ENCODE measurements around the gene CABP2.

CABP2 gene

DNA sequence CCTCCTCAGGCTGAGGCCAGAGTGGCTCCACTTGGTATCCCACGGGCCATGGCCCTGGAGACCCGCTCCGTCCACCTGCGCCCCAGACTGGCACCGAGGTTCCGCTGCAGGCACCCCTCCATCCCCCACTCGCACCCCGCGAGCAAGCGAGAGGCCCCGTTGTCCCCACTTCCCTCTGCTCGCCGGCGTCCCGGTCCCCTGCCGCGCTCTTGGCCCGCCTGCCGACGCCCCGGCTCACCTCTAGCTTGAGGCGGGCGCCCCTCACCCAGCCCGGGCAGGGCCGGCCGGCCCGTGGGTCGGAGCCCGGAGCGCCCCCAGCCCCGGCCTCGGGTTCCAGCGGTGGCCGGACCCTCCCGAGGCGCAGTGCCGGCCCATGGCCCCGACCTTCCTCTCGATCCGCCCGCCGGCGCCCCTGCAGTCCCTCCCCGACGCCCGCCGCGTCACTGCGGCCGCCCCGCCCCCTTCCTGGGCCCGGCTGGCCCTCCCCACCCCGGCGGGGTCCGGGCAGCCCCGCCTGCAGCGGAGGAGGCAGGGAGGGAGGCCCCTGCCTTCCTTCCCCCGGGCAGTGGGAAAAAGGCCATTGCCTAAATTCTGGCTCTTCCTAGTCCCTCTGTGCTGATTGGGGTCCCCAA lies 18.2 kb downstream of the CABP2 start, which contains the start of gene PITPNM1 (continued):
- TF ChIP-seq, protein P1, sequence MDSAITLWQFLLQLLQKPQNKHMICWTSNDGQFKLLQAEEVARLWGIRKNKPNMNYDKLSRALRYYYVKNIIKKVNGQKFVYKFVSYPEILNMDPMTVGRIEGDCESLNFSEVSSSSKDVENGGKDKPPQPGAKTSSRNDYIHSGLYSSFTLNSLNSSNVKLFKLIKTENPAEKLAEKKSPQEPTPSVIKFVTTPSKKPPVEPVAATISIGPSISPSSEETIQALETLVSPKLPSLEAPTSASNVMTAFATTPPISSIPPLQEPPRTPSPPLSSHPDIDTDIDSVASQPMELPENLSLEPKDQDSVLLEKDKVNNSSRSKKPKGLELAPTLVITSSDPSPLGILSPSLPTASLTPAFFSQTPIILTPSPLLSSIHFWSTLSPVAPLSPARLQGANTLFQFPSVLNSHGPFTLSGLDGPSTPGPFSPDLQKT (IDR thresholded peaks at IDR 0.05; ENCODE audit: borderline replicate concordance, low read depth, low read length) = no peak
- no peak for TF ChIP-seq ZNF571 (tag by site-specific recombination; IDR thresholded peaks at IDR 0.05)
- TF ChIP-seq YY2 (tag by site-specific recombination; IDR thresholded peaks at IDR 0.05) = no peak
- no peak for TF ChIP-seq HOXA7 (CRISPR knock-in tag; IDR thresholded peaks at IDR 0.05; ENCODE audit: borderline replicate concordance)
- TF ChIP-seq ZFHX2 (tag by site-specific recombination; conservative IDR thresholded peaks at IDR 0.05) = no peak
- TF ChIP-seq, protein P2, sequence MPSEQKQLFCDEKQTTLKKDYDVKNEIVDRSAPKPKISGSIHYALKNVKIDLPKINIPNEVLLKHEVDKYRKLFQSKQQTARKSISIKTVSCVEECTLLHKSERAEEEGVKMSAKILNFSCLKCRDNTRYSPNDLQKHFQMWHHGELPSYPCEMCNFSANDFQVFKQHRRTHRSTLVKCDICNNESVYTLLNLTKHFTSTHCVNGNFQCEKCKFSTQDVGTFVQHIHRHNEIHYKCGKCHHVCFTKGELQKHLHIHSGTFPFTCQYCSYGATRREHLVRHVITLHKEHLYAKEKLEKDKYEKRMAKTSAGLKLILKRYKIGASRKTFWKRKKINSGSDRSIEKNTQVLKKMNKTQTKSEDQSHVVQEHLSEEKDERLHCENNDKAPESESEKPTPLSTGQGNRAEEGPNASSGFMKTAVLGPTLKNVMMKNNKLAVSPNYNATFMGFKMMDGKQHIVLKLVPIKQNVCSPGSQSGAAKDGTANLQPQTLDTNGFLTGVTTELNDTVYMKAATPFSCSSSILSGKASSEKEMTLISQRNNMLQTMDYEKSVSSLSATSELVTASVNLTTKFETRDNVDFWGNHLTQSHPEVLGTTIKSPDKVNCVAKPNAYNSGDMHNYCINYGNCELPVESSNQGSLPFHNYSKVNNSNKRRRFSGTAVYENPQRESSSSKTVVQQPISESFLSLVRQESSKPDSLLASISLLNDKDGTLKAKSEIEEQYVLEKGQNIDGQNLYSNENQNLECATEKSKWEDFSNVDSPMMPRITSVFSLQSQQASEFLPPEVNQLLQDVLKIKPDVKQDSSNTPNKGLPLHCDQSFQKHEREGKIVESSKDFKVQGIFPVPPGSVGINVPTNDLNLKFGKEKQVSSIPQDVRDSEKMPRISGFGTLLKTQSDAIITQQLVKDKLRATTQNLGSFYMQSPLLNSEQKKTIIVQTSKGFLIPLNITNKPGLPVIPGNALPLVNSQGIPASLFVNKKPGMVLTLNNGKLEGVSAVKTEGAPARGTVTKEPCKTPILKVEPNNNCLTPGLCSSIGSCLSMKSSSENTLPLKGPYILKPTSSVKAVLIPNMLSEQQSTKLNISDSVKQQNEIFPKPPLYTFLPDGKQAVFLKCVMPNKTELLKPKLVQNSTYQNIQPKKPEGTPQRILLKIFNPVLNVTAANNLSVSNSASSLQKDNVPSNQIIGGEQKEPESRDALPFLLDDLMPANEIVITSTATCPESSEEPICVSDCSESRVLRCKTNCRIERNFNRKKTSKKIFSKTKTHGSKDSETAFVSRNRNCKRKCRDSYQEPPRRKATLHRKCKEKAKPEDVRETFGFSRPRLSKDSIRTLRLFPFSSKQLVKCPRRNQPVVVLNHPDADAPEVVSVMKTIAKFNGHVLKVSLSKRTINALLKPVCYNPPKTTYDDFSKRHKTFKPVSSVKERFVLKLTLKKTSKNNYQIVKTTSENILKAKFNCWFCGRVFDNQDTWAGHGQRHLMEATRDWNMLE (tag by site-specific recombination; conservative IDR thresholded peaks at IDR 0.05; ENCODE audit: low read depth) = no peak
- TF ChIP-seq ZEB2 (tag by site-specific recombination; IDR thresholded peaks at IDR 0.05) = no peak
- no peak for TF ChIP-seq ZNF596 (tag by site-specific recombination; IDR thresholded peaks at IDR 0.05)
- no peak for TF ChIP-seq ZNF76 (tag by site-specific recombination; IDR thresholded peaks at IDR 0.05; ENCODE audit: borderline replicate concordance, low read depth)
- 0 out of 2 replicates have a peak, but pooled peaks have one; percentile 3 for TF ChIP-seq GLIS1 (tag by site-specific recombination; IDR thresholded peaks at IDR 0.05)
- no peak for TF ChIP-seq ZNF670 (tag by site-specific recombination; IDR thresholded peaks at IDR 0.05; ENCODE audit: low read depth)
- no peak for TF ChIP-seq ZNF48 (tag by site-specific recombination; IDR thresholded peaks at IDR 0.05)
- TF ChIP-seq, protein P3, sequence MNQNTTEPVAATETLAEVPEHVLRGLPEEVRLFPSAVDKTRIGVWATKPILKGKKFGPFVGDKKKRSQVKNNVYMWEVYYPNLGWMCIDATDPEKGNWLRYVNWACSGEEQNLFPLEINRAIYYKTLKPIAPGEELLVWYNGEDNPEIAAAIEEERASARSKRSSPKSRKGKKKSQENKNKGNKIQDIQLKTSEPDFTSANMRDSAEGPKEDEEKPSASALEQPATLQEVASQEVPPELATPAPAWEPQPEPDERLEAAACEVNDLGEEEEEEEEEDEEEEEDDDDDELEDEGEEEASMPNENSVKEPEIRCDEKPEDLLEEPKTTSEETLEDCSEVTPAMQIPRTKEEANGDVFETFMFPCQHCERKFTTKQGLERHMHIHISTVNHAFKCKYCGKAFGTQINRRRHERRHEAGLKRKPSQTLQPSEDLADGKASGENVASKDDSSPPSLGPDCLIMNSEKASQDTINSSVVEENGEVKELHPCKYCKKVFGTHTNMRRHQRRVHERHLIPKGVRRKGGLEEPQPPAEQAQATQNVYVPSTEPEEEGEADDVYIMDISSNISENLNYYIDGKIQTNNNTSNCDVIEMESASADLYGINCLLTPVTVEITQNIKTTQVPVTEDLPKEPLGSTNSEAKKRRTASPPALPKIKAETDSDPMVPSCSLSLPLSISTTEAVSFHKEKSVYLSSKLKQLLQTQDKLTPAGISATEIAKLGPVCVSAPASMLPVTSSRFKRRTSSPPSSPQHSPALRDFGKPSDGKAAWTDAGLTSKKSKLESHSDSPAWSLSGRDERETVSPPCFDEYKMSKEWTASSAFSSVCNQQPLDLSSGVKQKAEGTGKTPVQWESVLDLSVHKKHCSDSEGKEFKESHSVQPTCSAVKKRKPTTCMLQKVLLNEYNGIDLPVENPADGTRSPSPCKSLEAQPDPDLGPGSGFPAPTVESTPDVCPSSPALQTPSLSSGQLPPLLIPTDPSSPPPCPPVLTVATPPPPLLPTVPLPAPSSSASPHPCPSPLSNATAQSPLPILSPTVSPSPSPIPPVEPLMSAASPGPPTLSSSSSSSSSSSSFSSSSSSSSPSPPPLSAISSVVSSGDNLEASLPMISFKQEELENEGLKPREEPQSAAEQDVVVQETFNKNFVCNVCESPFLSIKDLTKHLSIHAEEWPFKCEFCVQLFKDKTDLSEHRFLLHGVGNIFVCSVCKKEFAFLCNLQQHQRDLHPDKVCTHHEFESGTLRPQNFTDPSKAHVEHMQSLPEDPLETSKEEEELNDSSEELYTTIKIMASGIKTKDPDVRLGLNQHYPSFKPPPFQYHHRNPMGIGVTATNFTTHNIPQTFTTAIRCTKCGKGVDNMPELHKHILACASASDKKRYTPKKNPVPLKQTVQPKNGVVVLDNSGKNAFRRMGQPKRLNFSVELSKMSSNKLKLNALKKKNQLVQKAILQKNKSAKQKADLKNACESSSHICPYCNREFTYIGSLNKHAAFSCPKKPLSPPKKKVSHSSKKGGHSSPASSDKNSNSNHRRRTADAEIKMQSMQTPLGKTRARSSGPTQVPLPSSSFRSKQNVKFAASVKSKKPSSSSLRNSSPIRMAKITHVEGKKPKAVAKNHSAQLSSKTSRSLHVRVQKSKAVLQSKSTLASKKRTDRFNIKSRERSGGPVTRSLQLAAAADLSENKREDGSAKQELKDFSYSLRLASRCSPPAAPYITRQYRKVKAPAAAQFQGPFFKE (tag by site-specific recombination; IDR thresholded peaks at IDR 0.05; ENCODE audit: borderline replicate concordance) = no peak
- no peak for TF ChIP-seq ZFP37 (tag by site-specific recombination; IDR thresholded peaks at IDR 0.05)
- 0 out of 2 replicates have a peak, but pooled peaks have one; percentile 14 for TF ChIP-seq ZXDB (tag by site-specific recombination; IDR thresholded peaks at IDR 0.05)
- TF ChIP-seq, protein P4, sequence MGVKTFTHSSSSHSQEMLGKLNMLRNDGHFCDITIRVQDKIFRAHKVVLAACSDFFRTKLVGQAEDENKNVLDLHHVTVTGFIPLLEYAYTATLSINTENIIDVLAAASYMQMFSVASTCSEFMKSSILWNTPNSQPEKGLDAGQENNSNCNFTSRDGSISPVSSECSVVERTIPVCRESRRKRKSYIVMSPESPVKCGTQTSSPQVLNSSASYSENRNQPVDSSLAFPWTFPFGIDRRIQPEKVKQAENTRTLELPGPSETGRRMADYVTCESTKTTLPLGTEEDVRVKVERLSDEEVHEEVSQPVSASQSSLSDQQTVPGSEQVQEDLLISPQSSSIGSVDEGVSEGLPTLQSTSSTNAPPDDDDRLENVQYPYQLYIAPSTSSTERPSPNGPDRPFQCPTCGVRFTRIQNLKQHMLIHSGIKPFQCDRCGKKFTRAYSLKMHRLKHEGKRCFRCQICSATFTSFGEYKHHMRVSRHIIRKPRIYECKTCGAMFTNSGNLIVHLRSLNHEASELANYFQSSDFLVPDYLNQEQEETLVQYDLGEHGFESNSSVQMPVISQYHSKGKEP (tag by site-specific recombination; IDR thresholded peaks at IDR 0.05) = no peak
- no peak for TF ChIP-seq ZNF19 (tag by site-specific recombination; IDR thresholded peaks at IDR 0.05; ENCODE audit: low read depth)
- TF ChIP-seq, protein P5, sequence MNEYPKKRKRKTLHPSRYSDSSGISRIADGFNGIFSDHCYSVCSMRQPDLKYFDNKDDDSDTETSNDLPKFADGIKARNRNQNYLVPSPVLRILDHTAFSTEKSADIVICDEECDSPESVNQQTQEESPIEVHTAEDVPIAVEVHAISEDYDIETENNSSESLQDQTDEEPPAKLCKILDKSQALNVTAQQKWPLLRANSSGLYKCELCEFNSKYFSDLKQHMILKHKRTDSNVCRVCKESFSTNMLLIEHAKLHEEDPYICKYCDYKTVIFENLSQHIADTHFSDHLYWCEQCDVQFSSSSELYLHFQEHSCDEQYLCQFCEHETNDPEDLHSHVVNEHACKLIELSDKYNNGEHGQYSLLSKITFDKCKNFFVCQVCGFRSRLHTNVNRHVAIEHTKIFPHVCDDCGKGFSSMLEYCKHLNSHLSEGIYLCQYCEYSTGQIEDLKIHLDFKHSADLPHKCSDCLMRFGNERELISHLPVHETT (tag by site-specific recombination; IDR thresholded peaks at IDR 0.05) = no peak
- TF ChIP-seq ZNF341 (tag by site-specific recombination; IDR thresholded peaks at IDR 0.05; ENCODE audit: low read depth) = no peak
- TF ChIP-seq REPIN1 (tag by site-specific recombination; IDR thresholded peaks at IDR 0.05; ENCODE audit: low read depth) = no peak
- no peak for TF ChIP-seq ZNF138 (tag by site-specific recombination; IDR thresholded peaks at IDR 0.05; ENCODE audit: borderline replicate concordance)
- TF ChIP-seq ZNF549 (tag by site-specific recombination; IDR thresholded peaks at IDR 0.05) = no peak
- TF ChIP-seq ZNF391 (tag by site-specific recombination; IDR thresholded peaks at IDR 0.05; ENCODE audit: borderline replicate concordance, low read depth) = no peak
- TF ChIP-seq ZNF335 (tag by site-specific recombination; conservative IDR thresholded peaks at IDR 0.05) = peak; percentile 89

Data from HEK293 (cell line).